Stimulated activated CD8-positive, alpha-beta memory T cell treated with anti-CD3 and anti-CD28 coated beads, Interleukin-15, amount 100 ng/mL, for 1 hour (primary cell): ENCODE measurements around the gene XKR7.

Experiments
- DNase-seq: peaks from one replicate; pipeline ENCODE4 v3.0.0-alpha.2; 2020; ENCODE audit warnings: low read depth

XKR7 gene

GRCh38 chr20:31979713-31980426, 11.9 kb downstream of the XKR7 start:
- DNase-seq: no peak

GRCh38 chr20:31981784-31982183, 13.8 kb downstream of the XKR7 start:
- DNase-seq: no peak

GRCh38 chr20:31984981-31985471, 17.1 kb downstream of the XKR7 start:
- DNase-seq: no peak

- DNase-seq: no peak
These were observed 19.8 kb downstream of the XKR7 start for GRCh38 chr20:31987744-31988143.

GRCh38 chr20:31988430-31989015, 20.6 kb downstream of the XKR7 start:
- DNase-seq: no peak

- no peak for DNase-seq
These were observed 21.2 kb downstream of the XKR7 start for GRCh38 chr20:31989030-31989645.

GRCh38 chr20:31990641-31991338, 22.8 kb downstream of the XKR7 start:
- DNase-seq: no peak

GRCh38 chr20:31991339-31991705, 23.4 kb downstream of the XKR7 start:
- no peak for DNase-seq

- DNase-seq: no peak
These were observed 24.1 kb downstream of the XKR7 start for GRCh38 chr20:31992086-31992485.

- DNase-seq: no peak
These were observed 29.0 kb downstream of the XKR7 start for GRCh38 chr20:31996996-31997395.

- DNase-seq: no peak
These were observed 30.3 kb downstream of the XKR7 start for GRCh38 chr20:31998246-31998645.

- DNase-seq: no peak
These were observed 35.4 kb downstream of the XKR7 start for GRCh38 chr20:32003325-32003724.

GRCh38 chr20:32004963-32005362, 37.0 kb downstream of the XKR7 start:
- DNase-seq: no peak

- no peak for DNase-seq
These were observed 38.1 kb downstream of the XKR7 start for GRCh38 chr20:32006053-32006452.

GRCh38 chr20:32006841-32007786, 39.2 kb downstream of the XKR7 start:
- DNase-seq: no peak

- DNase-seq: no peak
These were observed 40.1 kb downstream of the XKR7 start for GRCh38 chr20:32007787-32008616.

- no peak for DNase-seq
These were observed 41.6 kb downstream of the XKR7 start for GRCh38 chr20:32009564-32009963.

- no peak for DNase-seq
These were observed 42.1 kb downstream of the XKR7 start, which contains the start of gene CCM2L for GRCh38 chr20:32010101-32010500. CCM2L (plus strand) TSS chr20:32010438; CDS start chr20:32010455, 17 bp downstream.

GRCh38 chr20:32010666-32011065, 42.7 kb downstream of the XKR7 start:
- DNase-seq: no peak

- no peak for DNase-seq
These were observed 44.3 kb downstream of the XKR7 start for GRCh38 chr20:32012159-32012688.
